ENCODE data around the gene UGDH.
"Not testable (repeated sequence)": the region's sequence is repeated elsewhere in the genome, so short reads cannot be mapped to it uniquely, and the experiment has no call there.

UGDH gene

DNA sequence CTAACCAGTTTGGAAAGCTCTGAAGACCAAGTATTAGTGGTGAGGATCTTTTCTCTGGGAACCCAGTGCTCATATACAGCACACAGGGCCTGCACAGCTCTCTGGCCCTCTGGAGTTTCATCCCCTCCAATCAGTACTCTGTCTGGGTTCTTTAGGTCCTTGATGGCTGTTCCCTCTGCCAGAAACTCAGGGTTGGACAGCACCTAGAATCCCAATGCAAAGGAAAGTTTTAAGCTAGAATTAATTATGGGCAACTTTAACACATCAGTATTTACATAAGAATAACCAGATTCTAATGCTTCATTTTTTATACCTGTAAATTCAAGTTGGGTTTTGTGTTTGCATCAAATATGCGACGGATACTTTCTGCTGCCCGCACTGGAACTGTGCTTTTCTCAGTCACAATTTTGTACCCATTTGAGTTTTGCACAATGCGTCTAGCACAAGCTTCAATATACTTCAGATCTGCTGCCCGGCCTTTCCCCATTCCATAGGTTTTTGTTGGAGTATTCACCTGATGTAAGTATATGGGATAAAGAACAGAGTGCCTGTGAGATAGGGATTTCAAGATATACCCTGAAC is 16.8 kb downstream of the UGDH start:
- DNase-seq, result no peak
- Histone ChIP-seq H3K4me1 (peaks cover 0 to 4% (median 0%) of the 10 kb centered on the region in 4 donors), H3K4me3 (no peak overlapping the region), H3K9me3 (no peaks in the 10 kb centered on the region), H3K27me3 (no peaks in the 10 kb centered on the region), H3K27ac (no peak overlapping the region), H3K36me3 (peaks cover 52 to 85% (median 60%) of the 10 kb centered on the region in 3 donors)
- intact Hi-C loops (cut with DNase I; ENCODE audit: low total_unique reads), result no loop called here
- TF ChIP-seq, protein P1, sequence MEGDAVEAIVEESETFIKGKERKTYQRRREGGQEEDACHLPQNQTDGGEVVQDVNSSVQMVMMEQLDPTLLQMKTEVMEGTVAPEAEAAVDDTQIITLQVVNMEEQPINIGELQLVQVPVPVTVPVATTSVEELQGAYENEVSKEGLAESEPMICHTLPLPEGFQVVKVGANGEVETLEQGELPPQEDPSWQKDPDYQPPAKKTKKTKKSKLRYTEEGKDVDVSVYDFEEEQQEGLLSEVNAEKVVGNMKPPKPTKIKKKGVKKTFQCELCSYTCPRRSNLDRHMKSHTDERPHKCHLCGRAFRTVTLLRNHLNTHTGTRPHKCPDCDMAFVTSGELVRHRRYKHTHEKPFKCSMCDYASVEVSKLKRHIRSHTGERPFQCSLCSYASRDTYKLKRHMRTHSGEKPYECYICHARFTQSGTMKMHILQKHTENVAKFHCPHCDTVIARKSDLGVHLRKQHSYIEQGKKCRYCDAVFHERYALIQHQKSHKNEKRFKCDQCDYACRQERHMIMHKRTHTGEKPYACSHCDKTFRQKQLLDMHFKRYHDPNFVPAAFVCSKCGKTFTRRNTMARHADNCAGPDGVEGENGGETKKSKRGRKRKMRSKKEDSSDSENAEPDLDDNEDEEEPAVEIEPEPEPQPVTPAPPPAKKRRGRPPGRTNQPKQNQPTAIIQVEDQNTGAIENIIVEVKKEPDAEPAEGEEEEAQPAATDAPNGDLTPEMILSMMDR (IDR thresholded peaks at IDR 0.05), result no peak

GRCh38 chr4:39505581-39505980 is 21.7 kb downstream of the UGDH start:
- TF ChIP-seq, protein P1 (IDR thresholded peaks at IDR 0.05), result no peak
- no peak for DNase-seq
- intact Hi-C loops (cut with DNase I; ENCODE audit: low total_unique reads), result no loop called here
- Histone ChIP-seq H3K27me3 (no peaks in the 10 kb centered on the region), H3K4me3 (no peak overlapping the region), H3K4me1 (peaks cover 0 to 22% (median 2%) of the 10 kb centered on the region in 4 donors), H3K36me3 (peaks cover 72 to 92% (median 88%) of the 10 kb centered on the region in 3 donors), H3K9me3 (no peaks in the 10 kb centered on the region), H3K27ac (no peak overlapping the region)

GRCh38 chr4:39504538-39504937 is 22.7 kb downstream of the UGDH start:
- Histone ChIP-seq H3K4me1 (peaks cover 0 to 22% (median 2%) of the 10 kb centered on the region in 4 donors), H3K9me3 (no peaks in the 10 kb centered on the region), H3K27ac (no peak overlapping the region), H3K27me3 (no peaks in the 10 kb centered on the region), H3K36me3 (peaks cover 69 to 92% (median 85%) of the 10 kb centered on the region in 3 donors), H3K4me3 (no peak overlapping the region)
- intact Hi-C loops (cut with DNase I; ENCODE audit: low total_unique reads), result no loop called here
- TF ChIP-seq, protein P1 (IDR thresholded peaks at IDR 0.05), result no peak
- no peak for DNase-seq

- Histone ChIP-seq H3K36me3 (peaks cover 52 to 85% (median 77%) of the 10 kb centered on the region in 3 donors), H3K27ac (peak overlapping the region; percentile 63), H3K4me1 (peaks cover 0 to 22% (median 2%) of the 10 kb centered on the region in 4 donors)
- H3K9me3 ChIP-seq; H3K27me3 ChIP-seq; intact Hi-C loops (cut with DNase I; ENCODE audit: low total_unique reads); H3K4me3 ChIP-seq: not testable (repeated sequence)
- DNase-seq, result peak; percentile 62 to 70
These were observed 24.6 kb downstream of the UGDH start for GRCh38 chr4:39502664-39503035.

DNA sequence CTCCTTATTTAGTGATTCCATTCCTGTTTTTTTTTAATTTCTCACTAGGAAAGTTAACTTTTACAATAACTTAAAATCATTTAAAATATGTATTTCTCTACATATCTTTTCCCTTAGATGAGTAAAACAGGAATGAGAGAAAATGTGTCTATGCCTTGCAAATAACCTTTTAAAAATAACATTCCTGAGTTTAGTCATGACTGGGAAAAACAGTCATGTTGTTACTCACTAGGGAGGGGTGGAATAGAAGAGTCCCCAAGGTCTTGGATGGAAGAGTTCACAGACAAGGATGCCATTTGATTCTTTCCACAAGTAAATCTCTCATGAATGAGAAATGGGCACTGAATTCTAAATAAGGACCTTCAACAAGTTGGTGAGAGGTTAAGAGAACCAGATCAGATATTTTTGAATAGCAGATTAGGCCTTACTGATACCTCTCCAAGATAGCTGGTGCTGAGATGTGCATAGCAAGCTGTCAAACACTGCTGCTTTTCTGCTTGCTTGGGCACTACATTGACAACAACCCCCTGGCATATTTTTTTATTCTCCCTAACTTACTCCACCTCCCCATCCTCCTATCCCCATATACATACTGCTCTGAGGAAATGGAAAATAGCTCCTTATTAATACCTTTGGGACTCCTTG is 25.1 kb downstream of the UGDH start:
- TF ChIP-seq, protein P1 (IDR thresholded peaks at IDR 0.05), result no peak
- Histone ChIP-seq H3K4me1 (peaks cover 0 to 20% (median 2%) of the 10 kb centered on the region in 4 donors), H3K27ac (peak overlapping the region; percentile 63), H3K9me3 (no peaks in the 10 kb centered on the region), H3K36me3 (peaks cover 47 to 80% (median 72%) of the 10 kb centered on the region in 3 donors), H3K27me3 (no peaks in the 10 kb centered on the region), H3K4me3 (no peak overlapping the region)
- intact Hi-C loops (cut with DNase I; ENCODE audit: low total_unique reads), result no loop called here
- no peak for DNase-seq

DNA sequence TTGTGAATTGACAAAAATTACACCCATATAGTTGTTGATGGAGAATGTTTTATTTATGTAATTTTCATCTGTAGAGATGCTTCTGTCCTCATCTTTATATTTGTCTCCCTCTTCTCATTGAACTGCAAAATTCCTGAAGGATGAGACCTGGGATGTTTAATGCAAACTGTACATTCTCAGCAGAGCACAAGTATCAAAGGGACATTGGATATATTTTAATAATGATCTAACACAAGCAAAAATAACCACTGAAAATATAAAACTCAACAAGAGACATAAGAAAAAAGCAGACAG is 28.6 kb downstream of the UGDH start:
- no peak for DNase-seq
- Histone ChIP-seq H3K27ac (no peak overlapping the region), H3K36me3 (peaks cover 21 to 46% (median 37%) of the 10 kb centered on the region in 3 donors), H3K9me3 (no peaks in the 10 kb centered on the region), H3K27me3 (no peaks in the 10 kb centered on the region), H3K4me1 (peaks cover 0 to 18% (median 2%) of the 10 kb centered on the region in 4 donors), H3K4me3 (no peak overlapping the region)
- intact Hi-C loops (cut with DNase I; ENCODE audit: low total_unique reads), result no loop called here
- TF ChIP-seq, protein P1 (IDR thresholded peaks at IDR 0.05), result no peak

Measured in tibial artery (tissue), 4 donors.